GM18507 (cell line): ENCODE measurements around the gene TMEM184A.
"Not testable (repeated sequence)": the region's sequence is repeated elsewhere in the genome, so short reads cannot be mapped to it uniquely, and the experiment has no call there.

Experiments
- DNase-seq: peaks from one replicate; pipeline ENCODE4 v3.0.0; 2011; ENCODE audit warnings: low read depth; ENCODE audit not compliant: insufficient read length; ENCODE audit errors: extremely low spot score
- FAIRE-seq: peaks from 2 replicates; lab custom pipeline; 2011; peaks lifted over from hg19 to GRCh38; lab: Jason Lieb, UNC

TMEM184A gene

GRCh38 chr7:1532456-1533254 lies 23.4 kb downstream of the TMEM184A start:
- DNase-seq (no peak), FAIRE-seq (peak; percentile 66)

- FAIRE-seq (no peak), DNase-seq (no peak)
Measured at GRCh38 chr7:1531979-1532455, 24.0 kb downstream of the TMEM184A start.

GRCh38 chr7:1531263-1531978 lies 24.6 kb downstream of the TMEM184A start:
- peak; percentile 33 for DNase-seq
- FAIRE-seq: no peak

- DNase-seq (no peak), FAIRE-seq (no peak)
Measured at GRCh38 chr7:1530946-1531262, 25.1 kb downstream of the TMEM184A start.

GRCh38 chr7:1529383-1530116 lies 26.5 kb downstream of the TMEM184A start:
- DNase-seq (no peak), FAIRE-seq (no peak)

GRCh38 chr7:1526271-1526754 lies 29.7 kb downstream of the TMEM184A start:
- DNase-seq (no peak), FAIRE-seq (no peak)

- FAIRE-seq (no peak), DNase-seq (no peak)
Measured at GRCh38 chr7:1525409-1525808, 30.6 kb downstream of the TMEM184A start.

- FAIRE-seq: no peak
- no peak for DNase-seq
Measured at GRCh38 chr7:1523844-1524243, 32.2 kb downstream of the TMEM184A start.

GRCh38 chr7:1523208-1523607 lies 32.8 kb downstream of the TMEM184A start:
- DNase-seq (no peak), FAIRE-seq (no peak)

- DNase-seq: no peak
- FAIRE-seq: no peak
Measured at GRCh38 chr7:1521456-1521855, 34.5 kb downstream of the TMEM184A start.

- DNase-seq (no peak), FAIRE-seq (no peak)
Measured at GRCh38 chr7:1520539-1521234, 35.3 kb downstream of the TMEM184A start.

- FAIRE-seq, DNase-seq: not testable (repeated sequence)
Measured at GRCh38 chr7:1519322-1519922, 36.6 kb downstream of the TMEM184A start.

GRCh38 chr7:1516586-1517251 lies 39.3 kb downstream of the TMEM184A start:
- DNase-seq (no peak), FAIRE-seq (no peak)

GRCh38 chr7:1515509-1515967 lies 40.5 kb downstream of the TMEM184A start:
- DNase-seq, FAIRE-seq: not testable (repeated sequence)

GRCh38 chr7:1514995-1515401 lies 41.0 kb downstream of the TMEM184A start:
- no peak for DNase-seq
- FAIRE-seq: no peak

GRCh38 chr7:1514407-1514806 lies 41.6 kb downstream of the TMEM184A start:
- FAIRE-seq (no peak), DNase-seq (no peak)

- no peak for DNase-seq
- FAIRE-seq: no peak
Measured at GRCh38 chr7:1513657-1514095, 42.3 kb downstream of the TMEM184A start.
